ENCODE measurements around the gene ANO3. TPM values are rescaled to one million over a fixed set of nuclear protein-coding genes. Genes with fewer than 3 reads are reported as not detected.

Gene ANO3
- total RNA-seq, 1 donor from 2014 or later = 0.05 TPM

GRCh38 chr11:26675233-26675928, 343.5 kb downstream of the ANO3 start:
- ATAC-seq = no peak
- intact Hi-C loops (cut with DNase I) = no loop called here

DNA sequence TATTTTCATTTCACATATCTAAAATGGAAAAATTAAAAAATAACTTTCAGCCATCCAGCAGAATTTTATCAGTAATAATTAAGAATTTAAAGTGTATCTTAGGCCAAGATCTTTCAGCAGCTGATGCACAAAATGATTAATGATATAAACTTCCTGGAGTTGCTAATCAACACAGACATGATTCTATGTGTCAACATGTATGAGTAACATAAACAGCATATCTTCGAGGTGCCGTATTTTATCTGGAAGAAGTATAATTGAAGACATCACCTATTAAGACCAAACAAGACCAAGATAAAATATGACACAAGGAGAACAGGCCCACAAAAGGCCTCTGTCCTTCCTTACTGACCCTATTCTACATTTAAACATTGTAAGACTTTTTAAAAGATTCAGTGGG, 344.7 kb downstream of the ANO3 start:
- no peak for ATAC-seq
- DNase-seq (ENCODE audit: missing footprints) = no peak
- intact Hi-C loops (cut with DNase I) = no loop called here

More at GRCh38 chr11:26675233-26675928, 343.5 kb downstream of the ANO3 start:
- no peak for DNase-seq (ENCODE audit: missing footprints)

DNA sequence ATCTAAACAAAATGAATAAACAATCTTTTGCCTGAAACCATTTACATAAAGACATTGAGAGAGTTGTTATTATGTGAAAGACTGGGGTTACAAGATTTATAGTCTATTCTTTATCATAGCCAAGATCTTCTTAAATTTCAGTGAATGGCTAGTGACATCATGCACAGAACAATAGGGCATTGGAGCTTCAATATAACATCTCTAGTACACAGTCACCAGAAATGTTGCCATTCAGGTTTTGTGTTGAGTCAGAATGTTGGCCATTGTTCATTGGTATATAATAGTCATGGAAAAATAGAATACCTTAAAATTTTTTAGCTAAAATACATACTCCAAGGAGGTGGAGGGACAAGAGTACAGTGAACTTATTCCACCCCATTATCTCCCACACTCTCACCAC, 345.6 kb downstream of the ANO3 start:
- ATAC-seq = no peak
- intact Hi-C loops (cut with DNase I) = no loop called here
- DNase-seq (ENCODE audit: missing footprints) = no peak

DNA sequence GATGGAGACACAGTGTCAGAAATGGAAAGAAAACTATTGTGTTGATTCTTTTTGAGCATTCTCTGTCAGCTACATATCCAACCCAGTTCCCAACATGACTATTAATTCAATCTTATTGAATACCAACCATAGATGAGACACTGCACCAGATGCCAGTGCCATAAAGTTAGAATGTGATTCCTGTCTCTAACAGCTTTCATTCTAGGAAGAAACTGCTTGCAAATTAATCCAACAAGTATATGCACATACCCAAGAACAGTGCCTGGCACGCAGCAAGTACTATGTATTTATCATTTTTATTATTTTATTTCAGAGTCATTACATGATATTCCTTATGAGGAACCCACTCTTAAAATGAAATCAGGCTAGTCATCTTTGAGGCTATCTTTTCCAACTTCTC, 355.4 kb downstream of the ANO3 start:
- intact Hi-C loops (cut with DNase I) = no loop called here
- no peak for DNase-seq (ENCODE audit: missing footprints)
- no peak for ATAC-seq

DNA sequence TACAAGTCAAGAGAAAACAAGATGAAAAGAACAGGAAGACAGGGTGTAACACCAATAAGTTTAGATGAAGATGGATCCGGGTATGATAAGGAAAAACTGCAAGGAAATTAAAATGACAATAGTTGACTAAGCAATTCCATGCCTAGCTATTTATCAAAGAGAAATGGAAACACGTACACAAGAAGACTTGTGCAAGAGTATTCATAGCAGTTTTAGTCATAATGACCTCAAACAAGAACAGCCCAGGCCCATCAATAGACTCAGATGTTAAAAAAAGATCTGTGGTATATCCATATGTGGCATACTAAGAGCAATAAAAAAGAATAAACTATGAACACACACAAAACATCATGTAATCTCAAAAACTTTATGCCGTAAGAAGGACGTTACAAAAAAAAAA, 356.8 kb downstream of the ANO3 start:
- intact Hi-C loops (cut with DNase I) = no loop called here
- ATAC-seq (no peak), DNase-seq (ENCODE audit: missing footprints) (no peak)

GRCh38 chr11:26696330-26696729, 364.4 kb downstream of the ANO3 start:
- intact Hi-C loops (cut with DNase I) = no loop called here
- no peak for ATAC-seq

GRCh38 chr11:26698224-26698623, 366.3 kb downstream of the ANO3 start:
- intact Hi-C loops (cut with DNase I) = no loop called here
- ATAC-seq (no peak), DNase-seq (ENCODE audit: missing footprints) (no peak)

More at GRCh38 chr11:26696330-26696729, 364.4 kb downstream of the ANO3 start:
- no peak for DNase-seq (ENCODE audit: missing footprints)

DNA sequence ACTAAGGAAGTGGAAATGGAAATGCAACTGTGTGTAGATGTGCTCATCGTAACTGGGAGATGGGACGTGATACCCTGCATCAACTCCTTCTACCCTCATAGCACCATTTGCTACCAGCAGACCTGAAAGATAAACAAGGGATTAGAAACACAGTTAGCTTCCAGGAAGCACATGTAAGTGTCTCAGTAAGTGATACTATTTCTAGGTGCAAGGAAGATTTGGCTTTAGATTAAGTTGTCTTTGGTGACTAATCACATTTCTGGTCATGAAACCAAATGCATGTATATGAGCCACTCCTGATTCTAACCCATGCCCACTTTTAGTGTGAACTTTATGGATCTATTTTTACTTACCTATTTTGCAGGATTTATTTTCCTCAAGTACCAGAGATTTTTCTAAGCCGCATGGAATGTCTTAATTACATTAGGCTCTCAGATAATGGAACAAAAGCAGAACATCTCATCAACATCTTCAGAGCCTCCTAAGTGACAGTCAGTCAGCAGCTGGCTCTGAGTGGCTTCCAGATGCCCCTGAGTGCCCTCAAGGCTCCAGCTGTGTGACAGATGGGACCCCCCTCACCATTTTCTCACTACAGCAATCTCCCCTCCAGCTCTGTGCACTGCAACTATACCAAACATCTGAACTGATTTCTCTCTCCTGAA, 368.8 kb downstream of the ANO3 start:
- intact Hi-C loops (cut with DNase I) = no loop called here
- DNase-seq (ENCODE audit: missing footprints) (no peak), ATAC-seq (no peak)

- ATAC-seq (no peak), DNase-seq (ENCODE audit: missing footprints) (no peak)
- intact Hi-C loops (cut with DNase I) = no loop called here
These were observed 370.5 kb downstream of the ANO3 start for GRCh38 chr11:26702406-26702805.

DNA sequence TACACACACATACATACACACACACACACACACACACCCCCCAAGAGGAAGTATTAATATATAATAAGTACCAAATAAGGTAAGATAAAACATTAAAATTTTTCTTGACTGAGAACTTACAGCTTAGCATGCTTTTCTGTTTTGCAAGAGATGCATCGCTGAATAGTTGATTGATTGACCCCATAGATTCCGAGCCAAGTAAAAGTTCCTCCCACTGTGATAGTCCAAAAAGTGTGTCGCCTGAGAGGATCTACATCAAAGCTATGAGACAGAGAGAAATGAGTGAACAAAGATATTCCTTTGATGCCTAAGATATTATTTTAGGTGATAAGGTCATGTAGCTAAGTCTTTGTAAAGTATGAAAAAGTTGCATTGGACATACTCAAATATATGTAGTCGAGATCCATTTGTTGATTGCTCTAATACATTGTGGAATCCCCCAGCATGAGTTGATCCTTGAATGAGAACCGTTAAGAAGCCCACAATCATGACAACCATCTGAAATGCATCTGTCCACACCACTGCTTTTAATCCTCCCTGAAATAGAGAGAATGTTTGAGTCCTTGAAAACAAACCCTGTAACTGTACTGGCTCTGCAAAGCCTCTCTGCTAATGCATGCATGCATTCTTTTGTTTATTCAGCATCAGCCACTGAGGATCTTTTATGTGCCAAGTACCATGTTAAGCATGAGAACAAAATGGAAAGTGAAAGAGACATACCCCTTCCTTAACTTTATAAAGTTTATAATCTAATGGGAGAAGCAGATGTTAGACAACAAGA, 371.7 kb downstream of the ANO3 start:
- intact Hi-C loops (cut with DNase I) = no loop called here
- no peak for ATAC-seq
- no peak for DNase-seq (ENCODE audit: missing footprints)

DNA sequence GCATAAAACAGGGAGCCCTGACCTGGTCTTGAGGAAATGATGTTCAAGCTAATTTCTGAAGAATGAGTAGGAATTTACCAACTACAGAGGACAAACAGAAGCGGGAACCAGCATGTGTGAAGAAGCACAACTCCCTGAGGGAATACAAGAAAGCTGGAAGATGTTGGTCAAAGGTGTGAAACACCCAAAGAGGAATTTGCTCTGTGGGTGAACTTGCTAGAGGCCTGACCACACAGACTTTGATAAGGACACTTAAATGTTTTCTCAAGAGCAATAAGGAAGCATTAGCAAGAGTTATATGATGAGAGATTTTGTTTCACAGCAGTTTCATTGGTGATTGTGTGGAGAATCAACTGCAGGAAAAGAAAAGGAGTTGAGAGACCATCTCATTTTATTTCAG, 372.3 kb downstream of the ANO3 start:
- DNase-seq (ENCODE audit: missing footprints) (no peak), ATAC-seq (no peak)
- intact Hi-C loops (cut with DNase I) = no loop called here

- ATAC-seq (no peak), DNase-seq (ENCODE audit: missing footprints) (no peak)
- intact Hi-C loops (cut with DNase I) = no loop called here
These were observed 374.3 kb downstream of the ANO3 start for GRCh38 chr11:26706181-26706580.

- ATAC-seq = no peak
- DNase-seq (ENCODE audit: missing footprints) = no peak
- intact Hi-C loops (cut with DNase I) = no loop called here
These were observed 377.0 kb downstream of the ANO3 start for GRCh38 chr11:26708736-26709456.

GRCh38 chr11:26710489-26710888, 378.6 kb downstream of the ANO3 start:
- intact Hi-C loops (cut with DNase I) = no loop called here
- ATAC-seq = no peak
- no peak for DNase-seq (ENCODE audit: missing footprints)

- intact Hi-C loops (cut with DNase I) = no loop called here
- no peak for ATAC-seq
- DNase-seq (ENCODE audit: missing footprints) = no peak
These were observed 380.6 kb downstream of the ANO3 start for GRCh38 chr11:26712497-26712896.

Measured in Right ventricle myocardium inferior (tissue), 1 donor.